Tibial artery (tissue), 4 donors: ENCODE results near the gene RNF103.
A peak's percentile ranks its signal among the peaks of the same experiment; 100 is the strongest.

Source experiments
- DNase-seq, 2 donors: peaks; one replicate each; pipeline ENCODE4 v3.0.0-alpha.2; 2019
- H3K27ac ChIP-seq, 2 donors: fragments of 200-600 bp; sonication (generic) in 1 of 2; 1 replicate in 1 of 2; 2 replicates in 1 of 2; pipeline ENCODE4 v1.5.1; 2018 to 2019; ENCODE audit warnings: mild to moderate bottlenecking in 1 of 2
- H3K27me3 ChIP-seq, 2 donors: fragments of 200-600 bp; sonication (generic) in 1 of 2; one replicate each; pipeline versions ENCODE4 v1.5.1 to v1.6.0; 2016 to 2019
- H3K36me3 ChIP-seq, 3 donors: fragments of 200-600 bp; sonication (generic) in 2 of 3; one replicate each; pipeline ENCODE4 v1.5.1; 2016 to 2019; ENCODE audit warnings: mild to moderate bottlenecking in 2 of 3
- H3K4me1 ChIP-seq, 4 donors: fragments of 200-600 bp; sonication (generic) in 2 of 4; 1 replicate in 3 of 4; 2 replicates in 1 of 4; pipeline ENCODE4 v1.5.1; 2016 to 2019
- H3K4me3 ChIP-seq, 2 donors: fragments of 200-600 bp; sonication (generic) in 1 of 2; 1 replicate in 1 of 2; 2 replicates in 1 of 2; pipeline ENCODE4 v1.5.1; 2018 to 2019; ENCODE audit warnings: mild to moderate bottlenecking in 2 of 2
- H3K9me3 ChIP-seq, 3 donors: fragments of 200-600 bp; sonication (generic) in 1 of 3; one replicate each; pipeline ENCODE4 v1.5.1; 2016 to 2019
- CTCF ChIP-seq, 2 experiments: fragments of 200-600 bp in 1 of 2; fragments of 450-650 bp in 1 of 2; IDR thresholded peaks; one replicate each; pipeline ENCODE4 v1.5.1; 2017 to 2019; ENCODE audit warnings: antibody characterized with exemption in 2 of 2, mild to moderate bottlenecking in 1 of 2, moderate library complexity in 1 of 2
- intact Hi-C: fragments of 100-400 bp; cut with DNase I; formaldehyde crosslinking; loops from one replicate; pipeline ENCODE4 v1.15.0; 2023; ENCODE audit warnings: low total_unique reads

The RNF103 gene

GRCh38 chr2:86624267-86624547, 542 bp upstream of the RNF103 start:
- Histone ChIP-seq H3K27ac (peak overlapping the region; percentile 93), H3K4me1 (peaks cover 0 to 23% (median 13%) of the 10 kb centered on the region in 4 donors), H3K9me3 (no peaks in the 10 kb centered on the region), H3K27me3 (no peaks in the 10 kb centered on the region), H3K4me3 (peak overlapping the region; percentile 71 to 88), H3K36me3 (peaks cover 4 to 9% (median 8%) of the 10 kb centered on the region in 3 donors)
- TF ChIP-seq CTCF (IDR thresholded peaks at IDR 0.05), result no peak
- intact Hi-C loops, result loop anchor here (10.0 kb wide), 1 partner anchor 179 kb away; the partner anchor contains the start of gene KDM3A
- no peak for DNase-seq

GRCh38 chr2:86623043-86623493, 597 bp downstream of the RNF103 start:
- H3K36me3 ChIP-seq, result peaks cover 4 to 20% (median 15%) of the 10 kb centered on the region in 3 donors
- H3K4me3 ChIP-seq, result peak overlapping the region; percentile 71 to 88
- H3K27me3 ChIP-seq, result no peaks in the 10 kb centered on the region
- TF ChIP-seq CTCF (IDR thresholded peaks at IDR 0.05), result no peak
- peaks cover 0 to 31% (median 17%) of the 10 kb centered on the region in 4 donors for H3K4me1 ChIP-seq
- intact Hi-C loops, result loop anchor here (2.0 to 10.0 kb wide), 2 partner anchors 60 to 178 kb away; partner anchors contain the start of genes CHMP3 and KDM3A
- no peaks in the 10 kb centered on the region for H3K9me3 ChIP-seq
- H3K27ac ChIP-seq, result peak overlapping the region; percentile 93
- DNase-seq, result peak; percentile 57 to 82

GRCh38 chr2:86622519-86623042, 1.1 kb downstream of the RNF103 start:
- Histone ChIP-seq H3K9me3 (no peaks in the 10 kb centered on the region), H3K4me1 (peaks cover 0 to 36% (median 19%) of the 10 kb centered on the region in 4 donors), H3K36me3 (peaks cover 4 to 20% (median 18%) of the 10 kb centered on the region in 3 donors), H3K27me3 (no peaks in the 10 kb centered on the region), H3K27ac (peak overlapping the region; percentile 93), H3K4me3 (peak overlapping the region; percentile 71 to 88)
- no peak for TF ChIP-seq CTCF (IDR thresholded peaks at IDR 0.05)
- DNase-seq, result peak; percentile 32 to 74
- intact Hi-C loops, result loop anchor here (2.0 to 10.0 kb wide), 2 partner anchors 60 to 178 kb away; partner anchors contain the start of genes CHMP3 and KDM3A

GRCh38 chr2:86621280-86621943, 2.3 kb downstream of the RNF103 start:
- no peaks in the 10 kb centered on the region for H3K9me3 ChIP-seq
- no peak for DNase-seq
- peak overlapping the region; percentile 93 for H3K27ac ChIP-seq
- peak overlapping the region; percentile 71 to 88 for H3K4me3 ChIP-seq
- no peak for TF ChIP-seq CTCF (IDR thresholded peaks at IDR 0.05)
- H3K4me1 ChIP-seq, result peaks cover 0 to 48% (median 22%) of the 10 kb centered on the region in 4 donors
- peaks cover 10 to 20% (median 20%) of the 10 kb centered on the region in 3 donors for H3K36me3 ChIP-seq
- H3K27me3 ChIP-seq, result no peaks in the 10 kb centered on the region
- intact Hi-C loops, result loop anchor here (10.0 kb wide), 1 partner anchor 177 kb away; the partner anchor contains the start of gene KDM3A

- no peak for TF ChIP-seq CTCF (IDR thresholded peaks at IDR 0.05)
- no peak overlapping the region for H3K4me3 ChIP-seq
- intact Hi-C loops, result no loop called here
- peaks cover 0 to 54% (median 23%) of the 10 kb centered on the region in 4 donors for H3K4me1 ChIP-seq
- H3K27ac ChIP-seq, result no peak overlapping the region
- H3K9me3 ChIP-seq, result no peaks in the 10 kb centered on the region
- DNase-seq, result no peak
- H3K27me3 ChIP-seq, result no peaks in the 10 kb centered on the region
- H3K36me3 ChIP-seq, result peaks cover 27 to 54% (median 42%) of the 10 kb centered on the region in 3 donors
Observed at GRCh38 chr2:86617738-86618137, 5.9 kb downstream of the RNF103 start.
